HG02642 (cell line): ENCODE measurements around the gene ATG4B.

ENCODE experiments used
- ATAC-seq: cut with Tn5 transposase; IDR thresholded peaks from one replicate; pipeline ENCODE4 v1.9.1; 2021; ENCODE audit warnings: mild to moderate bottlenecking; ENCODE audit not compliant: unreplicated experiment, poor library complexity

The ATG4B gene

DNA sequence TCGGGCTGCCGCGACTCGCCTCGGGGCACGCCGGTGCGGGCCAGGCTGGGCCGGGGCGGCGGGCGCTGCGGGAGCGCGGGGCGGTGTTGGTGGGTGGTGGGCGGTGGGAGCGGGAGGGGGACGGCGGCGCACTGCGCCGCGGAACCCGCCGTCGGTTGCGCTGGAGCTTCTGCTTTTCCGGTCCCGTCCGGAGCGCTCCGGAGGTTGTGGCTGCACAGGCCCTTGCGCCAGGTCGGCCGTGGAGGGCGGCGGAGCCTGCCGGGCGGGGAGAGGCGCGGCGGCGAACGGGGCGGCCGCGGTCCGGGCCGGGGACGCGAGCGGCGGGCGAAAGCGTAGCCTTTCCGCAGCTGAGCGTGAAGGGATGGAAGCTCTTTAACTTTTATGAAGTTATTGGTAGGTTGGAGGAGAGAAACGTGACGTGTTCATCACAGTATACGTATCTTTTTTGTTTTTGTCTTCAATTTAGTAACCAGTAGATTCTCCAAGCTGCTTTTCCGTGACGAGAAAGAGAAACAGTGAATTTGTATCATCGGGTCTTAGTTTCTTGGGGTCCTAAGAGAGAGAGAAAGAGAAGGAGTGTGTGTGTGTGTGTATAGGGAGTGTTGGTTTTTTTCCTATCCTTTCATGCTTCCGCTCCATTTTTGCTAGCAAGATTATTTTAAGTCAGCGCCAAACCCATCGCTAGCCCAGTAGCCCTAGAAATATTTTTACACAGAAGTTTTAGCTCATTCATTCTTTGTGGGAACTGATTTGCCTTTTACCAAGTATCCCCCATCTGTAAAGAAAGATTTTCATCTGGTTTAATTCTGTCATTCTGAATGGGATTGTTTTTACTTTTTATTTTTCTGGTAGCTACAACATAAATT lies 535 bp downstream of the ATG4B start:
- ATAC-seq, result peak; percentile 10

DNA sequence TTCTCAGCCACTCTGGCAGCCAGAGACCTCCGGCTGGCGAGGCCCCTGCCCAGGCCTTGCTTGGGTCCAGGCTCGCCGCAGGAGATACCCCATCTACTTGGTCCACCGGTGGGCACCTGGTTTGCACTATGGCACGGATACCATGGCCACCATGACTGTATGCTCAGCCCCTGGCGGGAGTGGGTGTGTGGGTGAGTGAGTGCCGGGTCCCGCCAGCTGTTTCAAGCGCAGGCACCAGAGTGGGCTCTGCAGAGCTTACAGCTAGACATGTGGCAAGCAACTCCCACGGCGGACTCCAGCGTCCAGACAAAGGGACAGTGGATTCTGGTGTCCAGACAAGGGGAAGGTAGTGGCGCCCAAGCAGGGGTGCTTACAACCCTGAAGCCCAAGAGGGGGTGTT lies 1.4 kb downstream of the ATG4B start:
- ATAC-seq, result no peak

DNA sequence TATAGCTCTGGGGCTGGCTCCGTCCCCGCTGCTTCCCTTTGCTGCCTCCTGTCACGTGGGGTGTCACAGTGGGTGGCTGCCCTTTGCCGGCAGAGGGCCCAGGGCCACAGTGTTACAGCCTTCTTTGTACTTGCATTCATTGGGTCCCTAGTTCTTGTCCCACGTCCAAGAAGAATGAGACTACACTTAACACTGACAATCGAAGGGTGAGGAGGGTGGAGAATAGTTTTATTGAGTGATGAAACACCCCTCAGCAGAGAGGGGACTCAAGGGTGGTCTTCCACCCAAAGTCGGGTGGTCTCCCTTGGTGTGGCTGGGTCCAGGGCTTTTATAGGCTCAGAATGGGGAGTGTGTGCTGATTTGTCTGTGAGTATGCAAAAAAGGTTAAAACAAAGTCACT lies 1.9 kb downstream of the ATG4B start:
- ATAC-seq, result no peak

DNA sequence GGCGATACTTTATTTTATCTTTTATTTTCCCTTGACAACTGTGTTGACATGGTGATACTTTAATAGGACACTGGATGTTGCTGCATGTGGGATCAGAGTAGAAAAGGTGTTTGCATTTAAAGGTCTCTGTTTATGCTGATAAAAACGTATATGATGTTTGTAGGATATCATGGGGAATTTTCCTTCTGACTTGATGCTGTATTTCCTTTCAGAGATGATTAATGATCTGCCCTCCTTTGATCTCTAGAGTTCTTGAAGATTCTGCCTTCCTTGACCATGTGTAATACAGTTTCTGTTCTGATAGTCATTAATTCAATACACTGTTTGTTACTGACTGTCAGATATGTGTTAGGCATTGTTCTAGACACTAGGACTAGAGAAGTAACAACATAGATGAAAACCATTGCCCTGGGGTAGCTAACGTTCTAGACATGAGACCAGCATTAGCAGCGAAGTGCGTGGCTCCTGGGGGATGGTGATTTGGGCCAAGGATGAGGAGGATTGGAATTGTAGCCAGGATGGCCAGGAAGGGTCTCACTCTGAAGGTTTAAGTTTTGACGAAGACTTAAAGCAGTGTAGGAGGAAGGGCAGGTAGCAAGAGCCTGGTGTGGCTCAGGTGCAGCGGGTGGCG lies 2.8 kb downstream of the ATG4B start:
- no peak for ATAC-seq

DNA sequence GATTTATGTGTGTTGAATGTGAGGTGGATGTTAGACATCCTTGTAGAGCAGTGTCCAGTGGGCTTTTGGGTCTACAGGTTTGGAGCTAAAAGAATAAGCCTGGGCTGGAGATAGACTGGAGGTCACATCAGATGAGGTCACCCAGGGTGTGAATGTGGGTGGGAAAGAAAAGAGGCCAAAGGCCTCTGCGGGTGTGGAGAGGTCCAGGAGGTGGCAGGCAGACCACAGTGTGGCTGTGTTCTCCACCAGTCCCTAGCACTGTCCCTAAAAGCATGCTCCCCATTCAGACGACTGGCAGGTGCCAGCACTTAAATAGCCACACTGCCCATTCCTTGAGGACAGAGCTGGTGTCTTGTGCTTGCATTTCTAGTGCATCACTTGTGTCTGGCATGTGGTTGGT lies 4.1 kb downstream of the ATG4B start:
- no peak for ATAC-seq

DNA sequence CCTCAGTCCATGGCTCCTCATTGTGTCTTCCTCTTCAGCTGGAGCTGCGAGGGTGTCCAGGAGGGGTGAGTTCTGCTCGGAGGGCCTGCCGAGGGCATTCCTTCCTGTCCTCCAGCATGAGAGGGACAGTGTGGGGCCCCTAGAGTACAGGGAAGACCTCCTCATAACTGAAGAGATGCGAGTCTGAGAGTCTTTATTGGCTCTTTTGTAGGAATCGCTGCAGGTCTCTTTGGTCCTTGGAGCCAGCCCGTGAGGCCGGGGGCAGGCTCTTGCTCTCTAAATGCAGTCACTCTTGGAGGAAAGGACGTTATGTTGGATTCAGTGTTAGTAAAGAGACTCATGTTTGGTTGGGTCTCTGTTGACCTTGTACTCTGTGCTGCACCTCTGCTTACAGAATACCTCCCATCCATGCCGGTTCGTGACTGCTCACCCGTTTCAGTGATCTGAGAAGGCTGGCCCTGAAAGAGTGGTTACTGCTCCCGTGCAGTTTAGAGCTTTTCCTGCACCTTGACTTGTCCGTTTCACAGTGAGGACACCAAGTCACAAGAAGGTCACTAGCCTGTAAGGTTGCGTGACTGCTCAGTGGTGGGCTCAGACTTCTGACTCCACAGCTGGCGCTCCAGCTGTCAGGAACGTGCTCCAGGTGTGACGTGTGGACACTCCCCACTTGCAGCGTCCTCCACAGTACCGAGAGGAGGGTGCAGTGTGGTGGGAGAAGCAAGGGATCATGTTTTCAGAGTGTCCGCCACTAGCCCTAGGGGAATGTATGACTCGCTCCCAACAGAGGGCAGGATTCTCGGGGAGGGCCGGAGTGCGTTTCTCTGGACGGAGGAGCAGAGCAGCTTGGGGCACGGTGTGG lies 7.8 kb downstream of the ATG4B start:
- ATAC-seq, result no peak

DNA sequence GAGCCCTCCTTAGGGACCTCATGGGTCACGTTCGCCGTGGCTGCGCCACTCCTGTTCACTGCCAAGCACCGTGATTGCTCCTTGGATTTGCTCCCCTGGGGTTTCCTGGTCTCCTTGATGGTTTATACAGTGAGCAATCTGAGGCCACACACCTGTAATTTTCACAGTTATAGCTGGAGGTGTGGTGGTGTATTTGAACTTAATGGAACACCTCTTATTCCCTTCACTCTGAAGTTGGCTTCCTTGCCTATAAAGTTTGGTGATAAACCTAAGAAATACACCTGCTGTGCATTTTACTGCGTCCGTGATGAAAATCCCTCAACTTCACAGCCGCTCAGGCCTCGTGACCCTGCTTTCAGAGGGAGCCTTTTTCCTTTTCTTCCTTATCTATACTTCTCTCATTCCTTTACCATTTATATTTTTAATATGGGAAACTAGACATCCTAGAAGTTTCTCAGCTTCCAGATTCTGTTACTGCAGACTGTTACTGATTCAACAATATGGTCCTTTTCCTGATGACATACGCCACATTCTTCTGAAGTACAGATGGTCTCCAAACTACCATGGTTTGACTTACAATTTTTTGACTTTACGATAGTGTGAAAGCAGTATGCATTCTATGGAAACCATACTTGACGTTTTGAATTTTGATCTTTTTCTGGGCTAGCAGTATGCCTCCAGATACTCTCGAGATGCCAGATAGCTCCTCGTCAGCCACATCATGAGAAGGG lies 8.6 kb downstream of the ATG4B start:
- ATAC-seq, result no peak

DNA sequence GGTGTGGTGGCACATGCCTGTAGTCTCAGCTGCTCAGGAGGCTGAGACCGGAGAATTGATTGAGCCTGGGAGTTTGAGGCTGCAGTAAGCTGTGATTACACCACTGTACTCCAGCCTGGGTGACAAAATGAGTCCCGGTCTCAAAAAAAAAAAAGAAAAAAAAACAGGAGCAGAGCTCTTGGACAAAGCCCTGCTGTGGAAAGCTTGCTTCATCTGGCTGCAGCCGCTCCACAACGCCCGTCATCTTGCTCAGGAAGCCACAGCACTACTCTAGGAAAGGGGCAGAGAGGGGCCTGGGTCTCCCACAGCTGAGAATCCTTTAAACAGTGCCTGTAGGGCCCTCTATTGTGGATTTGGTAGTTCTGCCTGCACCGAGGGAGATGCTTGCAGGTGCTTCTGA lies 11.0 kb downstream of the ATG4B start:
- ATAC-seq, result no peak

DNA sequence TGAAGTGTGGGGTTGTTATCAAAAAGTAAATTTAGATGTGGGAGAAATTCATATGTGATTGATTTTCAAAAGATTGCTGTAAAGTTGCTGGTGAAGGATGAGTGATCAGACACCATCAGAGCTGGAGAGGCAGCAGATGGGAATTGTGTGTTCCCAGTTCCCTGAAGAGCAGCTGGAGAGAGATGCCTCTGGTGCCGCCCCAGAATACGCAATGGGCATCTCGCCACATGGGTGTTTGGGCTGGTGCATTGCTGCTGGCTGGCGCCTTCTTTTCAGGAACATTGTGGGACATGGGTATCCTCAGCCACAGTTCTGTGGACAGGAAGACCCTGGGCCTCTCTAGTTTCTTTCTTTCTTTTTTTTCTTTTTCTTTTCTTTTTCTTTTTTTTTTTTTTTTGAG lies 11.9 kb downstream of the ATG4B start:
- ATAC-seq, result no peak

DNA sequence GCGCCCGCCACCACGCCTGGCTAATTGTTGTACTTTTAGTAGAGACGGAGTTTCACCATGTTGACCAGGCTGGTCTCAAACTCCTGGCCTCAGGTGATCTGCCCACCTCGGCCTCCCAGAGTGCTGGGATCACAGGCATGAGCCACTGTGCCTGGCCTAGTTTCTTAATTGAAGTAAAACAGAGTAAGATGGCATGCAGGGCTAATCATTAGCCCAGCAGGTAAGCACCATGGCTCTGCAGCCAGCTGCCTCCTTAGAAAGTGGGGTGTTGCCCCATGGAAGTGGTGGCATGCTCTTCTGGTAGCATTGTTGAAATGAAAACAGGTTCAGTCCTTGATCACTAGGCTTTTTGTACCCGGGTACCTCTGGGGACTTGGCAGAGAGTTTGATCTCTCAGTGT lies 12.4 kb downstream of the ATG4B start:
- ATAC-seq, result no peak

DNA sequence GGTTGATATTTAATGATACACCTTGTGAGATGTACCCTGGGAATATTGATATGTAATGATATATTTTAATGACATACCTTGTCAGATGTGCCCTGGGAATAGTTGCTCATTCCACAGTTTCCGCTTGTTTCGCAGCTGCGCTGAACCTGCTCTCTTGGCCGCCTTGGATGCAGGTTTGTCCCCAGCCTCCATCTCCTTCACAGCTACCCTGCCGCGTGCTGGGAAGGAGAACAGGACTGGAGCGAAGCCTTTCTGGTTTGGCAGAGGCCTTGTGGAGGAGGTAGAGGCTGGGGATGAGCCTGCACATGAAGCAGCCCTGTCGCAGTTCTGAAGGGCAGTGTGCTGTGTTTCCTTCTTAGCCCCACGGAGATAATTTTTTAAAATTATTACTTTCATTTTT lies 14.6 kb downstream of the ATG4B start:
- ATAC-seq, result no peak

DNA sequence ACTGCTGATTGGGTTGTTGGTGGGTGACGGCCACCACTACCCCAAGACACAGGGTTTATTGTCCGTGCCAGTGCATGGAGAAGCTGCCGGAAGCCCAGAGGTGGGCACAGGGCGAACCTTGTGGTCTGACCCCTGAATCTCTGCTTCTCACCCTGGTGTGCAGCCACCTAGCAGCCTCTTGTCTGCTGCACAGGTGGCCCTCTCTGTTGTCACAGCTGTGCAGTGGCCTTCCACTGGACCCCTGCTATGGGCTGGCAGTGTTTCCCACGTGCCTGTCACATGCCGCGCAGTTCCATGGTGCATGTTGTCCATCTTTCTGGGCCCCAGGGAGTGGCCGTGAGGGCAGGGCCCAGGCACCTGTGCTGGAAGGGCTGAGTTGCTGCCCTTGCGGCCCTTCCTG lies 15.2 kb downstream of the ATG4B start:
- ATAC-seq, result no peak

DNA sequence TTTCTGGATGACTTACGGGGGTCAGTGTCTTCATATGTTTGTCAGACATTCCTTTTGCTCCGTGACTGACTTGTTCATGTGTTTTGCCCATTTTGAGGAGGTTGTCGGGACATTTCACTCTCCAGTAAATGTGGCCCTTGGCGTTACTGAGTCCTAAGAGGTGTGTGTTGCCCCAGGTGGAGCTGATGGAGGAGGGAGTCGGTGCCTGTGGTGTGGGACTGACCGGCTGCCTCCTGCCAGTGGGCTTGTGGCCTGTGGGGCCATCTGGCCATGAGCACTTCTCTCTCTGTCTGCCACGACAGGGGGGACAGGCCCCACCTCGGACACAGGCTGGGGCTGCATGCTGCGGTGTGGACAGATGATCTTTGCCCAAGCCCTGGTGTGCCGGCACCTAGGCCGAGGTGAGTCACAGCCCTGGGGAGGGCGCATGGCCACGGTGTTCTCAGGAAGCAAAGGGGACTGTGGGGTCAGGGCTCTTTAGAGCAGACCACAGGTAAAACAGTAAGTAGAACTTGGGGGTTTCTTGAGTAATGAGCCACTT lies 15.8 kb downstream of the ATG4B start:
- ATAC-seq, result no peak

DNA sequence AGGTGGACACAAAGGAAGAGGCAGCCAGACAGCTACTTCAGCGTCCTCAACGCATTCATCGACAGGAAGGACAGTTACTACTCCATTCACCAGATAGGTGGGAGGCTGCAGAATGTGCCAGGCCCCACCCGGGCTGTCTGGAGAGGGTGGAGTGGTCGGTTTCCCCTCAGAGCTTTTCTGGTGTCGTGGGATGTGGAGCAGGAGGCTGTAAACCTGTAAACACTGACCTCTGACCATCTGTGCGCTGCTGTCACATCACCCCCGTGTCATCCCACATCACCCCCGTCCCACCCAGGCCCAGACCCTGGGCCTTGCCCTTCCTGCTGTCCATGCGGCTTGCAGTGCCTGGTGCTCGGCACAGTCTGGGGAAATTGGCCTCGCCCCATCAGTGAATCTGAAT lies 17.1 kb downstream of the ATG4B start:
- no peak for ATAC-seq

DNA sequence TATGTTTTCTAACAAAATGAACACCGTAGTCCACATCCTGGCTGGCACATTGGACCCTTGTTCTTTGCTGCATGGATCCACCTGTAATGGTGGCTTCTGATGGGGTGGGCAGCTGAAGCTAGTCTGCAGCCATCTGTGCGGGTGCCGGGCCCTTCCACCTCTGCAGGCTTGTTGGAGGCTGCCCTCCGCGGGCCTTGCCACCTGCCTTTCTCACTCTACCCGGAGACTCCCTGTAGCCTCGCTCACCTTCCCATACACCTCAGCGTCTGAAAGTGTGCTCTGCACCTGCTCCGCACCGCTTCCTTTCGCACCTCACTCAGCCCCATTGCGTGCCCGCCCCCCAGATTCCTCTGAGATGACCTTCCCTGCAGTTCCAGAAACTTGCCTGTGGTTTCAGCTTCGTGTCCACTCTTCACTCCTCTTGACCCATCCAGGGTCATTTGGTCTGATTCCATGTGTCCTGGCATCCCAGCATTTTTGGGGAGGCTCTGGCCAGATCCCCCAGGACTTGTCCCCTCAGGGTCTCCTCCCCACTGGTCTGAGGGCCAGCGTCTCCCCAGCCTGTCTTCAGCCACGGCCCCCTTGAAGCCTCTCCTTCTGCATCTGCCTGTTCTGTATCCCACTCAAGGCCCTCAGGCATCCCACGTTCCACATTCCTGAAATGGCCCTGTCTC lies 18.2 kb downstream of the ATG4B start:
- no peak for ATAC-seq

DNA sequence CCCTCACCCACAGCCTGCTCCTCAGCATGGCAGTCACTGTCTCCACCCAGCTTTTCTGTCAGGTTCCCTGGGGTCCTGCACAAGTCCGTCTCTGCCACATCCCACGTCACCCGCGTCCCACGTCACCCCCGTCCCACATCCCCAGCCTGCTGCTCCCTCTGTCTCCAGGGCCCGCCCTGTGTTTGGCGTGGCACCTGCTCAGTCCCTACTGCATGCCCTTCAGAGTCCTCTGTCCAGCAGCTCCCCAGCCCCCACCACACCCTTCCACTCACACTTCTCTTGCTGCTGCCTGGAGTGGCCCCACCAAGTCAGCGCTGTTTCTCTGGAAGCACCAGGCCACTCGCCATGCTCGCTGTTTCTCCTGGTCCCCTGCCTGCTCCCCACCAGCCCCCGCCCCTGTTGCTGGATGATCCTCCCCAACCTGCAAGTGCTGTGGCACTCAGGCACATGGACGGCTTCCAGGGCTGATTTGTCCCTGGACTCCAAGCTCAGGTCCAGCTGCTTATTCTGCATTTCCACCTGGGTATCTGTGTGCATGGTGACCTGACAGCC lies 18.8 kb downstream of the ATG4B start:
- no peak for ATAC-seq

DNA sequence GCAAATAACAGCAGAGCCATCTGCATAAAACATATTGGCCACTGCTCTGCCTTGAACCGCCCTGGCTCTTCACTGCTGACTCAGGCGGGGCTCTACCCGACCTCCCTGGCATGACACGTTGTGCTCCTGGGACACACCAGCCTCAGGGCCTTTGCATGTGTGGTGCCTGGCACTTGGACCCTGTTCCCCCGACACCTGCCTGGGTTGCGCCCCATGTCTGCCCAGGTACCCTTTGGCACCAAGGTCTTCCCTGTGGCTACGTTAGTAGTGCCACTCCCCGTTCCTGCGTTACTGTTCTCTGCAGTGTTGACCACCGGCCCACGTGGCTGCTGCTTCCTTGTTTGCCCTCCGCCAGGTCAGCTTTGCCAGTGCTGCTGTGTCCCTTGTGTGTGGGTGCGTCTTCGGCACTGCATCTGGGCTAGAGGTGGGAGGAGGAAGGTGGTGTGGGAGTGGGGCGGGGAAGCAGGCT lies 20.3 kb downstream of the ATG4B start:
- no peak for ATAC-seq

DNA sequence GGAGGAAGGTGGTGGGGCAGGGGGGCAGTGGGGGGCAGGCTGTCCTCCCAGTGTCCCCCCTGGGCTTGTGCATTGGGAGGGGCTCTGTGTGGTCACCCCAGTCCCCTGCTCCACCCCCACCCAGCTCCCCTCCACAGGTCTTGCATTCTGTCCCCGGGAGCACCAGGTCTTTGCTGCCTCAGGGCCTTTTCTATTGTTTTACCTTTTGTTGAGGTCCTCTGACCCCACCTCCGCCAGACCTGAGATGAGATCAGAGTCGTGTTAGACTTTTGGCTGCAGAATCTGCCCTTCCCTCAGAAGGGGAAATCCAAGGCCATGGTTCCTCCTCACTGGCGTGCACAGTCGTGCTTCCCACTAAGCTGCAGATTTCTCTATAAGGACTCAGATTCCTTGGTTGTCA lies 20.8 kb downstream of the ATG4B start:
- no peak for ATAC-seq

DNA sequence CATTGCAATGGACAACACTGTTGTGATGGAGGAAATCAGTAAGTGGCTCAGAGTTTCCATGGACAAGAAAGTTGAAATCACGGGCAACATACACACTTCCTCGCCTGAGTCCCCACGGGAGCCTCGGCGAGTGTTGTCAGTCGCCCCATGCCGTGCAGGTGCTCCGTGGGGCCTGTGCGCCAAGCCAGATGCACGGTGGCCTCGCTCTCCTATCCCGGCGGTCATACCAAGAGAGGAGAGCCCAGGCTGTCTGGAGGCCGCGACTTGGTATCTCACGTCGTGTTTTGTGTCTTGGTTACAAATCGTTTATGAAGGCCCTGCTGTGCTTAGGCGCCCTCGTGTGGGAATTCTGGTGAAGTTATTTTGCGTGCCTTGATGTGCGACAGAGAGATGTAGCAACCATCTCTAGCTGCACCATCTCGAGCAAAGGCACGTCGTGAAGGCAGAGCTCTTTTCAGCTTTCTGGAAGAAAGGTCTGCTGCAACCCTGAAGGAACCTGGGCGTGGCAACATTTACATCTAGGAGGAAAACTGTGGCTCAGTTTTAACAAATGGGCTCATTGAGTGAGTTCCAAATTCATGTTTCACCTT lies 21.8 kb downstream of the ATG4B start:
- ATAC-seq, result no peak
